Keratinocyte (primary cell): ENCODE data around the gene TMC1. TPM values are rescaled to one million over a fixed set of nuclear protein-coding genes. Genes with fewer than 3 reads are reported as not detected.

Experiments used
- DNase-seq: peaks from one replicate; pipeline ENCODE4 v3.0.0-alpha.2; 2011; ENCODE audit warnings: low read depth, missing footprints, low spot score
- FAIRE-seq: peaks from 2 replicates; lab custom pipeline; 2011; peaks lifted over from hg19 to GRCh38; lab: Jason Lieb, UNC
- H2AFZ ChIP-seq: 2 replicates; pipeline ENCODE4 v1.6.0; 2012; ENCODE audit warnings: low read length, control low read depth, inconsistent platforms; ENCODE audit not compliant: control insufficient read depth
- H3K27ac ChIP-seq: 2 replicates; pipeline ENCODE4 v1.5.1; 2011; ENCODE audit warnings: low read length; ENCODE audit not compliant: control insufficient read depth, insufficient read depth
- H3K27me3 ChIP-seq: 3 replicates; pipeline ENCODE4 v1.6.0; 2011; ENCODE audit warnings: low read length; ENCODE audit not compliant: control insufficient read depth, insufficient read depth; ENCODE audit errors: extremely low read depth
- H3K36me3 ChIP-seq, 2 experiments: 2 replicates in 1 of 2; 3 replicates in 1 of 2; pipeline ENCODE4 v1.5.1; 2011; ENCODE audit warnings: low read length in 2 of 2, mild to moderate bottlenecking in 1 of 2; ENCODE audit not compliant: control insufficient read depth in 2 of 2, insufficient read depth in 2 of 2; ENCODE audit errors: extremely low read depth in 1 of 2
- H3K4me1 ChIP-seq: 3 replicates; pipeline ENCODE4 v1.5.1; 2011; ENCODE audit warnings: low read length; ENCODE audit not compliant: control insufficient read depth, insufficient read depth; ENCODE audit errors: extremely low read depth
- H3K4me2 ChIP-seq: 3 replicates; pipeline ENCODE4 v1.6.0; 2011; ENCODE audit warnings: low read depth, low read length; ENCODE audit not compliant: control insufficient read depth, insufficient read depth; ENCODE audit errors: extremely low read depth
- H3K4me3 ChIP-seq, 3 experiments: fragments of 200-600 bp in 1 of 3; sonication (generic) in 1 of 3; 2 replicates in 2 of 3; 3 replicates in 1 of 3; pipeline ENCODE4 v1.5.1; 2011 to 2016; ENCODE audit warnings: low read length in 3 of 3, mild to moderate bottlenecking in 3 of 3, control low read depth in 2 of 3, inconsistent platforms in 1 of 3, low read depth in 1 of 3, mixed read lengths in 1 of 3, mixed run types in 1 of 3, moderate library complexity in 1 of 3; ENCODE audit not compliant: control insufficient read depth in 2 of 3, insufficient read depth in 2 of 3; ENCODE audit errors: extremely low read depth in 1 of 3
- H3K79me2 ChIP-seq: 2 replicates; pipeline ENCODE4 v1.6.0; 2012; ENCODE audit warnings: low read length; ENCODE audit not compliant: control insufficient read depth, insufficient read depth
- H3K9ac ChIP-seq: 3 replicates; pipeline ENCODE4 v1.6.0; 2011; ENCODE audit warnings: low read length; ENCODE audit not compliant: control insufficient read depth, insufficient read depth; ENCODE audit errors: extremely low read depth
- H3K9me1 ChIP-seq: 3 replicates; pipeline ENCODE4 v1.6.0; 2011; ENCODE audit warnings: low read length; ENCODE audit not compliant: control insufficient read depth, insufficient read depth; ENCODE audit errors: extremely low read depth
- H3K9me3 ChIP-seq: 2 replicates; pipeline ENCODE4 v1.5.1; 2012; ENCODE audit warnings: low read depth, low read length; ENCODE audit not compliant: control insufficient read depth
- H4K20me1 ChIP-seq: 3 replicates; pipeline ENCODE4 v1.6.0; 2011; ENCODE audit warnings: low read length; ENCODE audit not compliant: control insufficient read depth, insufficient read depth; ENCODE audit errors: extremely low read depth
- CTCF ChIP-seq, 3 experiments: IDR thresholded peaks in 1 of 3; conservative IDR thresholded peaks in 1 of 3; optimal IDR thresholded peaks in 1 of 3; 2 replicates in 2 of 3; 3 replicates in 1 of 3; pipeline versions ENCODE3 to v1.5.1; 2011; ENCODE audit warnings: low read length in 3 of 3, mild to moderate bottlenecking in 3 of 3, moderate library complexity in 2 of 3, control low read depth in 1 of 3, inconsistent platforms in 1 of 3; ENCODE audit not compliant: insufficient read depth in 2 of 3; ENCODE audit errors: extremely low read depth in 1 of 3
- EZH2 ChIP-seq: IDR thresholded peaks from one replicate; pipeline ENCODE4 v1.6.1; 2012; ENCODE audit warnings: inconsistent platforms, mild to moderate bottlenecking, low read length, moderate library complexity
- dilution Hi-C: fragments of 300-500 bp; cut with MboI; formaldehyde crosslinking; loops from one replicate; pipeline ENCODE4 v1.7.0; 2020; ENCODE audit warnings: low sequenced_read_pairs; ENCODE audit not compliant: extremely low pct_ligation_motif_present
- polyA plus RNA-seq, 5 experiments: library from polyadenylated mRNA; depleted of rRNA in 3 of 5; stranded (reverse) in 3 of 5; stranded (forward) in 1 of 5; unstranded in 1 of 5; fragments of >200 nt; gene quantifications; 1 replicate in 1 of 5; 2 replicates in 3 of 5; 3 replicates in 1 of 5; pipeline versions ENCODE4 v1.2.1 to v1.2.3, GENCODE V29; 2011 to 2012; ENCODE audit warnings: missing spikeins in 2 of 5, low read depth in 1 of 5, low replicate concordance in 1 of 5

TMC1 gene
- polyA plus RNA-seq, 1 donor (not counting 4 experiments of a cell fraction or from before 2014, with no cell fraction given): 0.05 TPM

- no peak overlapping the region for H3K4me2 ChIP-seq
- no peak overlapping the region for H3K9ac ChIP-seq
- H3K27ac ChIP-seq: no peak overlapping the region
- FAIRE-seq: no peak
- no peaks in the 10 kb centered on the region for H4K20me1 ChIP-seq
- H3K27me3 ChIP-seq: no peaks in the 10 kb centered on the region
- no peaks in the 10 kb centered on the region for H3K79me2 ChIP-seq
- no peaks in the 10 kb centered on the region for H3K9me3 ChIP-seq
- DNase-seq: peak; percentile 9
- H2AFZ ChIP-seq: no peak overlapping the region
- no peaks in the 10 kb centered on the region for H3K9me1 ChIP-seq
- dilution Hi-C loops: no loop called here
- TF ChIP-seq EZH2: no peak
- TF ChIP-seq CTCF (optimal IDR thresholded peaks at IDR 0.05 in 1 of 3, IDR thresholded peaks at IDR 0.05 in 1 of 3, conservative IDR thresholded peaks at IDR 0.05 in 1 of 3; ENCODE audit: extremely low read depth in 1 of 3, insufficient read depth in 2 of 3, low read length in 3 of 3): peak; percentile 23 to 64 (median 40)
- no peaks in the 10 kb centered on the region for H3K4me1 ChIP-seq
- no peaks in the 10 kb centered on the region for H3K36me3 ChIP-seq
- H3K4me3 ChIP-seq: no peak overlapping the region
Measured at GRCh38 chr9:72856972-72857623, 335.7 kb downstream of the TMC1 start.

- Histone ChIP-seq H3K4me1 (no peaks in the 10 kb centered on the region), H3K9me1 (no peaks in the 10 kb centered on the region), H3K9ac (no peak overlapping the region), H3K79me2 (no peaks in the 10 kb centered on the region), H2AFZ (no peak overlapping the region), H3K36me3 (no peaks in the 10 kb centered on the region), H3K4me3 (no peak overlapping the region), H4K20me1 (no peaks in the 10 kb centered on the region), H3K9me3 (no peaks in the 10 kb centered on the region), H3K4me2 (no peak overlapping the region), H3K27me3 (no peaks in the 10 kb centered on the region), H3K27ac (no peak overlapping the region)
- FAIRE-seq: no peak
- TF ChIP-seq CTCF (optimal IDR thresholded peaks at IDR 0.05 in 1 of 3, IDR thresholded peaks at IDR 0.05 in 1 of 3, conservative IDR thresholded peaks at IDR 0.05 in 1 of 3; ENCODE audit: extremely low read depth in 1 of 3, insufficient read depth in 2 of 3, low read length in 3 of 3): no peak
- no peak for TF ChIP-seq EZH2
- dilution Hi-C loops: no loop called here
- DNase-seq: no peak
Measured at GRCh38 chr9:72857624-72857996, 336.2 kb downstream of the TMC1 start.
